Neural progenitor cell (in vitro differentiated cells): Measurements from ENCODE around the gene MYO7B. TPM values are rescaled to one million over a fixed set of nuclear protein-coding genes. Genes with fewer than 3 reads are reported as not detected.

ENCODE experiments used
- DNase-seq: peaks from one replicate; pipeline ENCODE4 v3.0.0-alpha.2; 2016; ENCODE audit warnings: low spot score
- H2AFZ ChIP-seq: fragments of 200-600 bp; sonication (generic); replicated peaks from 2 replicates; pipeline ENCODE4 v1.6.1; 2016; ENCODE audit warnings: antibody characterized with exemption
- H3F3A ChIP-seq: fragments of 200-600 bp; sonication (generic); 2 replicates; pipeline ENCODE4 v1.6.1; 2016; ENCODE audit warnings: antibody characterized with exemption, low read depth
- H3K27ac ChIP-seq: fragments of 200-600 bp; sonication (generic); 2 replicates; pipeline ENCODE4 v1.5.1; 2016; ENCODE audit warnings: mild to moderate bottlenecking
- H3K27me3 ChIP-seq: fragments of 200-600 bp; sonication (generic); 2 replicates; pipeline ENCODE4 v1.6.1; 2016; ENCODE audit warnings: mild to moderate bottlenecking, moderate library complexity
- H3K36me3 ChIP-seq: fragments of 200-600 bp; sonication (generic); 2 replicates; pipeline ENCODE4 v1.5.1; 2016
- H3K4me1 ChIP-seq: fragments of 200-600 bp; sonication (generic); 2 replicates; pipeline ENCODE4 v1.6.1; 2016; ENCODE audit warnings: mixed run types
- H3K4me2 ChIP-seq: fragments of 200-600 bp; sonication (generic); 2 replicates; pipeline ENCODE4 v1.6.1; 2016
- H3K4me3 ChIP-seq: fragments of 200-600 bp; sonication (generic); 2 replicates; pipeline ENCODE4 v1.5.1; 2016
- H3K79me2 ChIP-seq: fragments of 200-600 bp; sonication (generic); 2 replicates; pipeline ENCODE4 v1.6.1; 2016; ENCODE audit warnings: low read depth
- H3K9ac ChIP-seq: fragments of 200-600 bp; sonication (generic); 2 replicates; pipeline ENCODE4 v1.6.1; 2016
- H3K9me3 ChIP-seq: fragments of 200-600 bp; sonication (generic); 2 replicates; pipeline ENCODE4 v1.5.1; 2016; ENCODE audit warnings: low read depth
- H4K20me1 ChIP-seq: fragments of 200-600 bp; sonication (generic); 2 replicates; pipeline ENCODE4 v1.6.1; 2016; ENCODE audit warnings: low read depth
- H3K27ac Mint-ChIP-seq: 3 replicates; pipeline ENCODE4 v1.8.0; 2021; ENCODE audit warnings: mixed read lengths
- H3K27me3 Mint-ChIP-seq: 2 replicates; pipeline ENCODE4 v1.8.0; 2022; ENCODE audit warnings: low read depth, mild to moderate bottlenecking, inconsistent platforms, moderate library complexity, mixed read lengths; ENCODE audit not compliant: insufficient read depth
- H3K36me3 Mint-ChIP-seq: 3 replicates; pipeline ENCODE4 v1.8.0; 2021; ENCODE audit warnings: mixed read lengths
- H3K4me1 Mint-ChIP-seq: 3 replicates; pipeline ENCODE4 v1.8.0; 2021; ENCODE audit warnings: mixed read lengths
- H3K4me3 Mint-ChIP-seq: 3 replicates; pipeline ENCODE4 v1.8.0; 2021; ENCODE audit warnings: mild to moderate bottlenecking, moderate library complexity, mixed read lengths
- H3K9me3 Mint-ChIP-seq: 3 replicates; pipeline ENCODE4 v1.8.0; 2020; ENCODE audit warnings: mixed read lengths
- CTCF ChIP-seq: fragments of 200-600 bp; sonication (generic); IDR thresholded peaks from 2 replicates; pipeline ENCODE4 v1.5.1; 2017; ENCODE audit warnings: antibody characterized with exemption, mild to moderate bottlenecking
- EZH2 ChIP-seq: fragments of 200-600 bp; sonication (generic); IDR thresholded peaks from 2 replicates; pipeline ENCODE4 v1.6.1; 2017; ENCODE audit warnings: antibody characterized with exemption, mild to moderate bottlenecking, moderate library complexity
- EZH2phosphoT487 ChIP-seq: fragments of 200-600 bp; sonication (generic); IDR thresholded peaks from 2 replicates; pipeline ENCODE4 v1.6.1; 2017; ENCODE audit warnings: antibody characterized with exemption
- total RNA-seq: library from RNA; depleted of rRNA; stranded (reverse); fragments of >200 nt; gene quantifications from 2 replicates; pipeline ENCODE4 v1.2.3, GENCODE V29; 2015; ENCODE audit warnings: low replicate concordance

MYO7B gene
- total RNA-seq, 1 donor from 2014 or later, result not detected

- H3K27me3 ChIP-seq, result no peaks in the 10 kb centered on the region
- Mint-ChIP-seq H3K4me1 (peaks cover 14% of the 10 kb centered on the region), H3K9me3 (no peaks in the 10 kb centered on the region), H3K27me3 (peaks cover 4% of the 10 kb centered on the region), H3K4me3 (no peak overlapping the region), H3K27ac (no peak overlapping the region), H3K36me3 (no peaks in the 10 kb centered on the region)
- no peak overlapping the region for H3K27ac ChIP-seq
- no peak overlapping the region for H3K4me2 ChIP-seq
- no peak overlapping the region for H3K9ac ChIP-seq
- no peaks in the 10 kb centered on the region for H3K4me1 ChIP-seq
- no peaks in the 10 kb centered on the region for H3K79me2 ChIP-seq
- no peak overlapping the region for H2AFZ ChIP-seq
- no peaks in the 10 kb centered on the region for H3K36me3 ChIP-seq
- H3K4me3 ChIP-seq, result no peak overlapping the region
- H3K9me3 ChIP-seq, result no peaks in the 10 kb centered on the region
- H3F3A ChIP-seq, result no peaks in the 10 kb centered on the region
- no peak for TF ChIP-seq EZH2phosphoT487
- no peak for TF ChIP-seq EZH2
- no peak for TF ChIP-seq CTCF
- no peaks in the 10 kb centered on the region for H4K20me1 ChIP-seq
- DNase-seq, result no peak
Measured at GRCh38 chr2:127586746-127587295, 51.3 kb downstream of the MYO7B start.

- DNase-seq, result no peak
Measured at GRCh38 chr2:127588241-127588640, 52.8 kb downstream of the MYO7B start.

GRCh38 chr2:127589358-127589757, 53.9 kb downstream of the MYO7B start:
- H3K36me3 Mint-ChIP-seq, result no peaks in the 10 kb centered on the region
- no peak overlapping the region for H3K4me3 Mint-ChIP-seq
- H3K9me3 ChIP-seq, result no peaks in the 10 kb centered on the region
- no peaks in the 10 kb centered on the region for H3F3A ChIP-seq
- no peaks in the 10 kb centered on the region for H3K27me3 ChIP-seq
- H3K79me2 ChIP-seq, result no peaks in the 10 kb centered on the region
- no peaks in the 10 kb centered on the region for H4K20me1 ChIP-seq
- peaks cover 2% of the 10 kb centered on the region for H3K4me1 Mint-ChIP-seq
- H3K9ac ChIP-seq, result no peak overlapping the region
- H3K4me3 ChIP-seq, result no peak overlapping the region
- no peaks in the 10 kb centered on the region for H3K9me3 Mint-ChIP-seq
- DNase-seq, result no peak
- H3K27me3 Mint-ChIP-seq, result peaks cover 2% of the 10 kb centered on the region
- H3K27ac Mint-ChIP-seq, result no peak overlapping the region
- TF ChIP-seq EZH2 (no peak), EZH2phosphoT487 (no peak), CTCF (no peak)
- H2AFZ ChIP-seq, result no peak overlapping the region
- H3K36me3 ChIP-seq, result no peaks in the 10 kb centered on the region
- H3K27ac ChIP-seq, result no peak overlapping the region
- H3K4me1 ChIP-seq, result no peaks in the 10 kb centered on the region
- H3K4me2 ChIP-seq, result no peak overlapping the region

More at GRCh38 chr2:127588241-127588640, 52.8 kb downstream of the MYO7B start:
- Mint-ChIP-seq H3K4me3 (no peak overlapping the region), H3K9me3 (no peaks in the 10 kb centered on the region), H3K4me1 (peaks cover 8% of the 10 kb centered on the region), H3K27me3 (peaks cover 2% of the 10 kb centered on the region), H3K27ac (no peak overlapping the region), H3K36me3 (no peaks in the 10 kb centered on the region)
- Histone ChIP-seq H2AFZ (no peak overlapping the region), H3F3A (no peaks in the 10 kb centered on the region), H3K4me1 (no peaks in the 10 kb centered on the region), H3K79me2 (no peaks in the 10 kb centered on the region), H3K9me3 (no peaks in the 10 kb centered on the region), H4K20me1 (no peaks in the 10 kb centered on the region), H3K36me3 (no peaks in the 10 kb centered on the region), H3K27me3 (no peaks in the 10 kb centered on the region), H3K9ac (no peak overlapping the region), H3K4me2 (no peak overlapping the region), H3K27ac (no peak overlapping the region), H3K4me3 (no peak overlapping the region)
- TF ChIP-seq CTCF, result no peak
